C4-2B (cell line): ENCODE measurements around the gene APLNR.

Experiments used
- H3K27ac ChIP-seq: fragments of 450-650 bp; 2 replicates; pipeline ENCODE4 v1.5.1; 2017
- ZFX ChIP-seq: fragments of 450-650 bp; IDR thresholded peaks from 2 replicates; pipeline ENCODE4 v1.6.1; 2017
- TF ChIP-seq, protein P1 (sequence below): fragments of 450-650 bp; conservative IDR thresholded peaks from 2 replicates; pipeline ENCODE4 v1.5.1; 2017; ENCODE audit warnings: mild to moderate bottlenecking

Gene APLNR

GRCh38 chr11:57249384-57250319 is 12.6 kb upstream of the APLNR start:
- TF ChIP-seq ZFX: no peak
- TF ChIP-seq, protein P1, sequence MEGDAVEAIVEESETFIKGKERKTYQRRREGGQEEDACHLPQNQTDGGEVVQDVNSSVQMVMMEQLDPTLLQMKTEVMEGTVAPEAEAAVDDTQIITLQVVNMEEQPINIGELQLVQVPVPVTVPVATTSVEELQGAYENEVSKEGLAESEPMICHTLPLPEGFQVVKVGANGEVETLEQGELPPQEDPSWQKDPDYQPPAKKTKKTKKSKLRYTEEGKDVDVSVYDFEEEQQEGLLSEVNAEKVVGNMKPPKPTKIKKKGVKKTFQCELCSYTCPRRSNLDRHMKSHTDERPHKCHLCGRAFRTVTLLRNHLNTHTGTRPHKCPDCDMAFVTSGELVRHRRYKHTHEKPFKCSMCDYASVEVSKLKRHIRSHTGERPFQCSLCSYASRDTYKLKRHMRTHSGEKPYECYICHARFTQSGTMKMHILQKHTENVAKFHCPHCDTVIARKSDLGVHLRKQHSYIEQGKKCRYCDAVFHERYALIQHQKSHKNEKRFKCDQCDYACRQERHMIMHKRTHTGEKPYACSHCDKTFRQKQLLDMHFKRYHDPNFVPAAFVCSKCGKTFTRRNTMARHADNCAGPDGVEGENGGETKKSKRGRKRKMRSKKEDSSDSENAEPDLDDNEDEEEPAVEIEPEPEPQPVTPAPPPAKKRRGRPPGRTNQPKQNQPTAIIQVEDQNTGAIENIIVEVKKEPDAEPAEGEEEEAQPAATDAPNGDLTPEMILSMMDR: peak; percentile 91
- no peak overlapping the region for H3K27ac ChIP-seq

DNA sequence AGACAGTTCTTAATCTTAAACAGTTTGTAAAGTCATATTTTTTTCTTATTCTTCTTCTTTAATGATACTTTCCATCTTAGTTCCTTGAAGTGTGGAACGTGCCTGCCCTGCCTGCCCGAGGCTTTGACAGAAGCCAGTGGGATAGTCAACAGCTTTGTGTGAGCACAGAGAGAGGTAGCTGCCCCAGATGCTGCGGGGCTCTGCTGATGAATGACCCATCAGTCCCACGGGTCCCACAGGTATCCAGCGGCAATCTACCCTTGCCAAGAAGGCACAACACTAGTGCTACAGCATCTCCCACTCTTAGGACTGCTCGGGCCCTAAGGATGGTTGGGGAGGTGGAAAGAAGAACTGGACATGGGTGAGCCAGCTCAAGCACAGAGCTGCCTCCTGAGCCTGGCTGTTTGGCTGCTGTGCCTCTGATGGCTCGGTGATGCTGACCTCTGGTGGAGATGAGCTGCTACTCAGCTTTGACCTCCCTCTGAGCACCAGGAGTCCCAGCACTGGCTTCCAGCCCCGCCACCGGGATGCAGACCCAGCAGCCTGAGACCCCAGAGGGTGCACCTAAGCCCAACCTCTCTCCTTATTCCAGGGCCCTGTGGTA is 11.8 kb upstream of the APLNR start:
- H3K27ac ChIP-seq: no peak overlapping the region
- TF ChIP-seq, protein P1: no peak
- TF ChIP-seq ZFX: no peak

DNA sequence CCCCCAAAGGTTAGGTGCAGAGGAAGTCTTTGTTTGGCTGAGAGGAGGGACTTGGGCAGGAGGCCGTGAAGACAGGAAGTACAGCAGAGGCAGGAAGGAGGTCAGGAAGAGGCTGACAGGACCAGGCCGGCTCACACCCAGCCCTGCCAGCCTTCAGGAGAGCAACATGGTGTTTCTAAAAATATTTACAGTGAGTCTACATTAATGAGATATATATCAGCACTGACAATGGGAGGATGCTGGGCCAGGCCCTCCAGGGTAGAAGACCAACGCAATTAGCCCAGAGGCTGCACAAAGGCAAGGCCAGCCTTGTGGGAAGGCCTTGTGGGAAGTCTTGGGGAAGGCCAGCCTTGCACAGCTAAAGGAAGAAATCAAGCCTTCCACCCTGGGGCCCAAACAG is 7.9 kb upstream of the APLNR start:
- TF ChIP-seq, protein P1: no peak
- TF ChIP-seq ZFX: no peak
- H3K27ac ChIP-seq: no peak overlapping the region

- TF ChIP-seq, protein P1: no peak
- no peak for TF ChIP-seq ZFX
- H3K27ac ChIP-seq: no peak overlapping the region
These were observed 4.4 kb upstream of the APLNR start for GRCh38 chr11:57241353-57241972.

DNA sequence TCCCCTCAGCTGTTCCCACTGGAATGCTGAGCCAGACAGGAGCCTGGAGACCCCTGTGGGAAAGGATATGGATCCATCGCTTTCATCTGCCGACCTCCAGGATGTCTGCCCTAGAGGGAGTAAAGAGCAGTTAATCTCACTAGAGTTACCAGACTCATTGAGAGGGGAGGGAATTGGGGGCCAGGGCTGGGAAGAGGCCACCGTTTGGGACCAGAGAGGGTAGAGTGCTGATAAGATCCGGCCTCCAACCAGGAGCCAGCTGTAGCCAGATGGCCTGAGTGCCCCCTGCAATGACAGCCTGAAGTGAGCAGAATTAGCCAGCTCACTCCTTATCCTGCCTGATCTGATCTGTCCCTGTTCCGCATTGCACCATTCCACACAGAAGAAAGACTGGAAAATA is 3.7 kb upstream of the APLNR start:
- H3K27ac ChIP-seq: no peak overlapping the region
- TF ChIP-seq, protein P1: no peak
- TF ChIP-seq ZFX: no peak

- TF ChIP-seq, protein P1: no peak
- no peak for TF ChIP-seq ZFX
- no peak overlapping the region for H3K27ac ChIP-seq
These were observed 3.0 kb upstream of the APLNR start for GRCh38 chr11:57240007-57240406.

GRCh38 chr11:57239348-57239747 is 2.3 kb upstream of the APLNR start:
- TF ChIP-seq, protein P1: no peak
- no peak for TF ChIP-seq ZFX

More at GRCh38 chr11:57239348-57239747, 2.3 kb upstream of the APLNR start:
- no peak overlapping the region for H3K27ac ChIP-seq
